ENCODE measurements around the gene AGRN. TPM values are rescaled to one million over a fixed set of nuclear protein-coding genes. Genes with fewer than 3 reads are reported as not detected.
"Not testable (repeated sequence)": the region's sequence is repeated elsewhere in the genome, so short reads cannot be mapped to it uniquely, and the experiment has no call there.

AGRN gene
- polyA plus RNA-seq, 2 donors: 17.0 to 40.6 TPM

GRCh38 chr1:975365-975764 is 44.6 kb upstream of the AGRN start:
- 58 to 63% methylated on average over 9 of the region's 9 CpGs for WGBS, 2 donors
- Histone ChIP-seq H3K4me3 (ENCODE audit: low read depth in 1 of 2, low read length in 2 of 2) (no peak overlapping the region), H3K27ac (ENCODE audit: low read depth in 2 of 2, low read length in 1 of 2) (peak overlapping the region; percentile 74 to 93), H3K27me3 (ENCODE audit: control insufficient read depth in 1 of 2, insufficient read depth in 2 of 2, low read length in 2 of 2) (no peaks in the 10 kb centered on the region), H3K4me1 (ENCODE audit: control insufficient read depth in 2 of 2, insufficient read depth in 2 of 2, low read length in 1 of 2) (peaks cover 0 to 23% of the 10 kb centered on the region in 2 donors), H3K9me3 (ENCODE audit: control insufficient read depth in 2 of 2, insufficient read depth in 1 of 2, low read depth in 1 of 2, low read length in 1 of 2) (no peaks in the 10 kb centered on the region), H3K36me3 (ENCODE audit: control insufficient read depth in 2 of 2, insufficient read depth in 2 of 2, low read length in 1 of 2) (peaks cover 0 to 14% of the 10 kb centered on the region in 2 donors)

DNA sequence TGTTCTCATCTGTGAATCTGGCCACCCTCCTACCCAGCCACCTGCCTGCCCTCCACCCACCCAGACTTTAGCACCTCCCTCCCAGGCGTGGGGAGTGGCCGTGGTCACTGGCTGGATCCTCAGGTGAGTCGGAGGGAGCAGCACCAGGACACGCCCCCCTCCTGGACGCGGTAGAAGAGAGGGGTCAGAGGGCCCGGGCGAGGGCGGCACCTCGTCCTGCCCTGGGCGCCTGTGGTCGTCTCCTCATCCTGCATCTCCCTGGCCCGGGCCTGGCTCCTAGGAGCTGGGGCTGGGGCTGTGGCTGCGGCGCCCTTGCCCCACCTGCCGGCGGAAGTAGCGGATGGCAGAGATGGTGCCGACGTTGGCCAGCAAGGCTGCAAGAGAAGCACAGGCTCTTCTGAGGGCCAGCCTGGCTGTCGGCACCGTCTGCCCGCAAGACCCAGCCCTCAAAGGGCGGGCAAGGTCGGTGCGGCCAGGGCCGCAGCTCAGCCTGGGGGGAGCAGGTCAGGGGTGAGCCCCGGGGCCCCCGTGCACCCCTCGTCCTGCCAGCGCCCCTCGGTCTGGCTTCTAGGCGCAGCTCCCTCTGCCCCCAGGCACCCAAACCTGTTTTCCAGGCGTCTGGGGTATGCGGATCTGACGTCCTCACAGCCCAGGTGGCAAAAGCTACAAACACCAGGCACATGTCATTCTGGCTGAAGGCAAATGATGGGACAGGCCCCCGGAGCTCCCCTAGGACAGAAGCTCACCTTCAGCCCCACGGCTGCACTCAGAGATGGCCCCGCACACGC is 43.8 kb upstream of the AGRN start:
- WGBS, 2 donors: 2 to 4% methylated on average over 35 to 40 of the region's 40 CpGs
- H3K4me3 ChIP-seq (ENCODE audit: low read depth in 1 of 2, low read length in 2 of 2): peak overlapping the region in 1 of 2 donors; percentile 41
- peaks cover 0 to 14% of the 10 kb centered on the region in 2 donors for H3K36me3 ChIP-seq (ENCODE audit: control insufficient read depth in 2 of 2, insufficient read depth in 2 of 2, low read length in 1 of 2)
- H3K9me3 ChIP-seq (ENCODE audit: control insufficient read depth in 2 of 2, insufficient read depth in 1 of 2, low read depth in 1 of 2, low read length in 1 of 2): no peaks in the 10 kb centered on the region
- H3K4me1 ChIP-seq (ENCODE audit: control insufficient read depth in 2 of 2, insufficient read depth in 2 of 2, low read length in 1 of 2): peaks cover 0 to 17% of the 10 kb centered on the region in 2 donors
- no peaks in the 10 kb centered on the region for H3K27me3 ChIP-seq (ENCODE audit: control insufficient read depth in 1 of 2, insufficient read depth in 2 of 2, low read length in 2 of 2)
- H3K27ac ChIP-seq (ENCODE audit: low read depth in 2 of 2, low read length in 1 of 2): peak overlapping the region; percentile 74 to 93

- H3K27ac ChIP-seq (ENCODE audit: low read depth in 2 of 2, low read length in 1 of 2); H3K4me3 ChIP-seq (ENCODE audit: low read depth in 1 of 2, low read length in 2 of 2); H3K9me3 ChIP-seq (ENCODE audit: control insufficient read depth in 2 of 2, insufficient read depth in 1 of 2, low read depth in 1 of 2, low read length in 1 of 2); H3K27me3 ChIP-seq (ENCODE audit: control insufficient read depth in 1 of 2, insufficient read depth in 2 of 2, low read length in 2 of 2): not testable (repeated sequence)
- Histone ChIP-seq H3K36me3 (ENCODE audit: control insufficient read depth in 2 of 2, insufficient read depth in 2 of 2, low read length in 1 of 2) (peaks cover 0 to 14% of the 10 kb centered on the region in 2 donors), H3K4me1 (ENCODE audit: control insufficient read depth in 2 of 2, insufficient read depth in 2 of 2, low read length in 1 of 2) (peaks cover 0 to 14% of the 10 kb centered on the region in 2 donors)
- WGBS, 2 donors: 43 to 63% methylated on average over 12 to 17 of the region's 39 CpGs
These were observed 43.1 kb upstream of the AGRN start for GRCh38 chr1:976791-977190.

DNA sequence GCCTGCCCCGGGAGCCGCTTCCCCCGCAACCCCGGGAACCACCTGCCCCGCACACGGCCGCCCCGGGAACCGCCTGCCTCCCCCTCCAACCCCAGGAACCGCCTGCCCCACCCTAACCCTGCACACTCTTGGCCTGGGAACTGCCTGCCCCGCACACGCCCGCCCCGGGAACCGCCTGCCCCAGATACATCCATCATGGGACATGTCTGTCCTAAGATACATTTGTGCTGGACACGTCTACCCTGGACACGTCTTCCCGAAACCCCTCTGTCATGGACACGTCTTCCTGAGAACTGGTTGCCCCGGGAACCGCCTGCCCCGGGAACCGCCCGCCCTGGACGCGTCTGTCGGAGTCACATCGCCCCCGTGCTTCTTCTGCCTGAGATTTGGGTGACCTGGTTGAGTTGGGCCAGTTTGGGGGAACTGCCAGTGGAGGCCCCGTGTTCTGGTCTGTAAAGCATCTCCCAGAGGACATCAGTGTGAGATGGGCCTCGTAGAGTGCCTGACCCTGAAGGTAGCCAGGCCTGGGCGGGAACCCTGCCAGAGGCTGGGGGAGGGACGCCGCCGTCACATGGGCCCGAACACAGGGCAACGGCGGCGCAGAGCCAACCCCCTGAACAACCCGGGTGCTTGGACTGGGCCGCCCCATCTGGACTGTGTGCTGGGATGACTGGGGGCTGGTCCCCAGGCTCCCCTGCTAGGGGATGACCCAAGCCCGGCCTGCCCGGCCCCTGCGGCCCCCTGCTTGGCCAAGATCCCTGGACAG is 41.7 kb upstream of the AGRN start:
- Histone ChIP-seq H3K27ac (ENCODE audit: low read depth in 2 of 2, low read length in 1 of 2) (no peak overlapping the region), H3K4me1 (ENCODE audit: control insufficient read depth in 2 of 2, insufficient read depth in 2 of 2, low read length in 1 of 2) (peaks cover 0 to 10% of the 10 kb centered on the region in 2 donors), H3K4me3 (ENCODE audit: low read depth in 1 of 2, low read length in 2 of 2) (no peak overlapping the region), H3K36me3 (ENCODE audit: control insufficient read depth in 2 of 2, insufficient read depth in 2 of 2, low read length in 1 of 2) (peaks cover 0 to 10% of the 10 kb centered on the region in 2 donors), H3K27me3 (ENCODE audit: control insufficient read depth in 1 of 2, insufficient read depth in 2 of 2, low read length in 2 of 2) (no peaks in the 10 kb centered on the region), H3K9me3 (ENCODE audit: control insufficient read depth in 2 of 2, insufficient read depth in 1 of 2, low read depth in 1 of 2, low read length in 1 of 2) (peaks cover 0 to 4% of the 10 kb centered on the region in 2 donors)
- WGBS, 2 donors: 70 to 76% methylated on average over 34 to 44 of the region's 44 CpGs

DNA sequence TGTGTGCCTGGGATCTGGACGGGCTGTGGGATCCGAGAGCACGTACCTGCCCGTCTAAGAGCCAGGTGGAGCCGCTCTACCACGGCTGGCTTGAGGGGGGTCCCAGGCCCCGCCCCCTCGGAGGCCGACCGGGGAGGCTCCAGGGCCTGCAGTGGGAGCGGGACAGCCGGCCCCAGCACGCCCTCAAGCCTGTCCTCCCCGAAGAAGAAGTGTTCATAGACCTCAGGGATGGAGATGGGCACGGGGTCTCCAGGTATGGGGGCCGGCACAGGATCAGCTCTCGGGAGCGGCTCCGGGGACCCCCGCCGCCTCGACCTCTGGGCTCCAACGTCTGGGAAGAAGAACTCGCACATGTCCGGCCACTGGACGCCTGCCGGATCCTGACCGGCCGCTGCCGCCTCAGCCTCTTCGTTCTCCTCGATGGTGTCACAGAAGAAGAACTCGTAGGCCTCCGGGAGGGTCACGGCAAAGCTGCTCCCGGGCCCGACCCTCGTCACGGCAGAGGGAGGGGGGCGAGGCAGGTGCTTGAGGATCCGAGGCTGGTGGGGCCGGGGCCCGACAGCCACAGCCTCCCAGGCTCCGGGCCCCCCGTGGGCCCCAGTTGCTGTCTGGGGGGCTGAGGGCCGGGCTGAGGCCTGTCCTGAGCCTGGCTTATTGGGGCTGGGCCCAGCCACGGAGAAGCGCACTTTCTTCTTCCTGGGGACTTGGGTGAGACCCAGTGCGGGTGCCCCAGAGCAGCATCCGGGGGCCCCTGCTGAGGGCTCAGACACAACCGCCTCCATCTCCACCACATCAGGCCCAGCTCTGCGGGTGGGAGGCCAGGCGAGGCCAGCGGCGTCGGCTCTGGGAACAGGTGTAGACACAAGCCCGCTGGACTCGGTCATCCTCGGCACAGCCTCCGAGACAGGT is 40.8 kb upstream of the AGRN start:
- Histone ChIP-seq H3K27me3 (ENCODE audit: control insufficient read depth in 1 of 2, insufficient read depth in 2 of 2, low read length in 2 of 2) (peaks cover 0 to 2% of the 10 kb centered on the region in 2 donors), H3K27ac (ENCODE audit: low read depth in 2 of 2, low read length in 1 of 2) (no peak overlapping the region), H3K4me1 (ENCODE audit: control insufficient read depth in 2 of 2, insufficient read depth in 2 of 2, low read length in 1 of 2) (peaks cover 0 to 10% of the 10 kb centered on the region in 2 donors), H3K36me3 (ENCODE audit: control insufficient read depth in 2 of 2, insufficient read depth in 2 of 2, low read length in 1 of 2) (peaks cover 0 to 7% of the 10 kb centered on the region in 2 donors), H3K9me3 (ENCODE audit: control insufficient read depth in 2 of 2, insufficient read depth in 1 of 2, low read depth in 1 of 2, low read length in 1 of 2) (peaks cover 0 to 4% of the 10 kb centered on the region in 2 donors), H3K4me3 (ENCODE audit: low read depth in 1 of 2, low read length in 2 of 2) (no peak overlapping the region)
- WGBS, 2 donors: 83 to 84% methylated on average over 49 to 60 of the region's 60 CpGs

DNA sequence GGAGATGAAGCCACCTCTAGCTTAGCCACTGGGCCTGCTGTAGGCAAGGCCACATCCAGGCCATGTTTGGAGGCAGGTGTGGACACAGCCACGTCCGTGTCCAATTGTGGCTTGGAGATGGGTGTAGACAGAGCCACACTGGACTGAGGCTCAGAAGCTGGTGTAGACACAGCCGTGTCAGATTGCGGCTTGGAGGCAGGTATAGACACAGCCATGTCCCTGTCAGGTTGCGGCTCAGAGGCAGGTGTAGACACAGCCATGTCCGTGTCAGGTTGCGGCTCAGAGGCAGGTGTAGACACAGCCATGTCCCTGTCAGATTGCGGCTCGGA is 40.2 kb upstream of the AGRN start:
- WGBS, 2 donors: 54 to 75% methylated on average over 9 of the region's 9 CpGs
- H3K9me3 ChIP-seq (ENCODE audit: control insufficient read depth in 2 of 2, insufficient read depth in 1 of 2, low read depth in 1 of 2, low read length in 1 of 2): peaks cover 0 to 4% of the 10 kb centered on the region in 2 donors
- peaks cover 0 to 3% of the 10 kb centered on the region in 2 donors for H3K36me3 ChIP-seq (ENCODE audit: control insufficient read depth in 2 of 2, insufficient read depth in 2 of 2, low read length in 1 of 2)
- H3K4me3 ChIP-seq (ENCODE audit: low read depth in 1 of 2, low read length in 2 of 2): no peak overlapping the region
- H3K27ac ChIP-seq (ENCODE audit: low read depth in 2 of 2, low read length in 1 of 2): no peak overlapping the region
- H3K4me1 ChIP-seq (ENCODE audit: control insufficient read depth in 2 of 2, insufficient read depth in 2 of 2, low read length in 1 of 2): peaks cover 0 to 10% of the 10 kb centered on the region in 2 donors
- H3K27me3 ChIP-seq (ENCODE audit: control insufficient read depth in 1 of 2, insufficient read depth in 2 of 2, low read length in 2 of 2): peaks cover 0 to 2% of the 10 kb centered on the region in 2 donors

- H3K27me3 ChIP-seq (ENCODE audit: control insufficient read depth in 1 of 2, insufficient read depth in 2 of 2, low read length in 2 of 2): peaks cover 0 to 2% of the 10 kb centered on the region in 2 donors
- no peak overlapping the region for H3K27ac ChIP-seq (ENCODE audit: low read depth in 2 of 2, low read length in 1 of 2)
- WGBS, 2 donors: 56 to 65% methylated on average over 13 of the region's 13 CpGs
These were observed 39.8 kb upstream of the AGRN start for GRCh38 chr1:980137-980571.

DNA sequence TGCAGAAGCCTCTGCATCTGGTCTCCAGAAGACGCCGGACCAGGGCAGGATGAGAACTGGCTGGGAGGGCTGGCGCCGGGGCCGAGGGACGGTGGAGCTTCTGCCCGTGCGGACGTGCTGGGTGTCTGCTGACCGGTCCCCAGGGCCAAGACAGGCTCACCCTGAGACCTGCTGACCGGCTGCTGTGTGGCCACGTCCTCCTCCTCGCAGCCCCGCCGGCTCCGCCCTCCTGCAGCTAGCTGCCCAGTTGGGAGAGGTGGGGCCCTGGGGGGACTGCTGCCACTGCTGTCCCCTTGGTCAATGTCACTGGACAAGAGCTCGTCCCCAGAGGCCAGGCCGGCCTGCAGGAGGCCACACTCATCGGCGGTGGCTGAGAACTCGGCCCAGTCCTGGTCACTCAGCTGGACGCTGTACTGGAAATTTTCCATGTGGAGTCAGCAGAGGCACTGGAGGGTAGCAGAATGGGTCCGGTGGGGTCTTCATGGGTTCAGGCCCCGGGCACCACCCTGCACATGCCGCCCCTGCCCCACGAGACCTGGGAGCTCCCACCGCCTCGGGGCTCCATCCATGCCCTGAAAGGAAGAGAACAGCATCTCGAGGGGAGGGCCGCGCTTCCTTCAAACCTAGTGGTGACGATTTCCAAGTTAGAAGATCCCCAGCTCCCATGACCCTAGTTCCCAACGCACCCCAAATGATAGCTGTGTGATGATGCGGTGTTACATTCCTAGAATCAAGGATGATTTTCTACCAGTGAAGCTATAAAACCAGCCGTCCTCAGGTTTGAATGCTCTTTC is 39.1 kb upstream of the AGRN start:
- H3K27ac ChIP-seq (ENCODE audit: low read depth in 2 of 2, low read length in 1 of 2): no peak overlapping the region
- WGBS, 2 donors: 64 to 73% methylated on average over 35 of the region's 35 CpGs
- H3K27me3 ChIP-seq (ENCODE audit: control insufficient read depth in 1 of 2, insufficient read depth in 2 of 2, low read length in 2 of 2): peaks cover 0 to 2% of the 10 kb centered on the region in 2 donors
- peaks cover 0 to 5% of the 10 kb centered on the region in 2 donors for H3K4me1 ChIP-seq (ENCODE audit: control insufficient read depth in 2 of 2, insufficient read depth in 2 of 2, low read length in 1 of 2)
- peaks cover 0 to 4% of the 10 kb centered on the region in 2 donors for H3K9me3 ChIP-seq (ENCODE audit: control insufficient read depth in 2 of 2, insufficient read depth in 1 of 2, low read depth in 1 of 2, low read length in 1 of 2)
- H3K36me3 ChIP-seq (ENCODE audit: control insufficient read depth in 2 of 2, insufficient read depth in 2 of 2, low read length in 1 of 2): no peaks in the 10 kb centered on the region
- H3K4me3 ChIP-seq (ENCODE audit: low read depth in 1 of 2, low read length in 2 of 2): no peak overlapping the region

More at GRCh38 chr1:980137-980571, 39.8 kb upstream of the AGRN start:
- Histone ChIP-seq H3K4me1 (ENCODE audit: control insufficient read depth in 2 of 2, insufficient read depth in 2 of 2, low read length in 1 of 2) (peaks cover 0 to 10% of the 10 kb centered on the region in 2 donors), H3K36me3 (ENCODE audit: control insufficient read depth in 2 of 2, insufficient read depth in 2 of 2, low read length in 1 of 2) (peaks cover 0 to 3% of the 10 kb centered on the region in 2 donors), H3K4me3 (ENCODE audit: low read depth in 1 of 2, low read length in 2 of 2) (no peak overlapping the region), H3K9me3 (ENCODE audit: control insufficient read depth in 2 of 2, insufficient read depth in 1 of 2, low read depth in 1 of 2, low read length in 1 of 2) (peaks cover 0 to 4% of the 10 kb centered on the region in 2 donors)
